HS-27A (cell line): ENCODE results near the gene FCRLA.
"Not testable (repeated sequence)": the region's sequence is repeated elsewhere in the genome, so short reads cannot be mapped to it uniquely, and the experiment has no call there.

Experiments
- DNase-seq: peaks from one replicate; pipeline ENCODE4 v3.0.0-alpha.2; 2012; ENCODE audit warnings: low read depth, missing footprints

The FCRLA gene

GRCh38 chr1:161706113-161706481, 932 bp upstream of the FCRLA start:
- DNase-seq, result peak; percentile 62

- DNase-seq, result no peak
Measured at GRCh38 chr1:161707503-161707902, 474 bp downstream of the FCRLA start.

GRCh38 chr1:161709373-161709772, 2.3 kb downstream of the FCRLA start:
- DNase-seq, result no peak

- DNase-seq, result no peak
Measured at GRCh38 chr1:161710560-161710959, 3.5 kb downstream of the FCRLA start.

- no peak for DNase-seq
Measured at GRCh38 chr1:161718559-161719324, 11.7 kb downstream of the FCRLA start.

GRCh38 chr1:161719325-161719611, 12.2 kb downstream of the FCRLA start:
- DNase-seq, result no peak

- no peak for DNase-seq
Measured at GRCh38 chr1:161720422-161720821, 13.4 kb downstream of the FCRLA start.

- DNase-seq, result no peak
Measured at GRCh38 chr1:161720956-161721737, 14.1 kb downstream of the FCRLA start, which contains the start of gene FCRLB. TSS of gene FCRLB (plus strand) at chr1:161721544. CDS start at chr1:161722673, 1,129 bp downstream.

- no peak for DNase-seq
Measured at GRCh38 chr1:161721738-161722343, 14.8 kb downstream of the FCRLA start.

- no peak for DNase-seq
Measured at GRCh38 chr1:161722406-161722805, 15.4 kb downstream of the FCRLA start.

- DNase-seq, result no peak
Measured at GRCh38 chr1:161723459-161724141, 16.6 kb downstream of the FCRLA start.

GRCh38 chr1:161725258-161725907, 18.4 kb downstream of the FCRLA start:
- not testable (repeated sequence) for DNase-seq

GRCh38 chr1:161725908-161726472, 19.0 kb downstream of the FCRLA start:
- no peak for DNase-seq

- DNase-seq, result no peak
Measured at GRCh38 chr1:161726473-161727255, 19.6 kb downstream of the FCRLA start.

GRCh38 chr1:161727256-161727924, 20.4 kb downstream of the FCRLA start:
- no peak for DNase-seq

- DNase-seq, result no peak
Measured at GRCh38 chr1:161728376-161729226, 21.6 kb downstream of the FCRLA start.

- no peak for DNase-seq
Measured at GRCh38 chr1:161730050-161730564, 23.1 kb downstream of the FCRLA start.

GRCh38 chr1:161731241-161731640, 24.2 kb downstream of the FCRLA start:
- DNase-seq, result no peak
